K562 (cell line): ENCODE measurements around the gene FOXP3. TPM values are rescaled to one million over a fixed set of nuclear protein-coding genes. Genes with fewer than 3 reads are reported as not detected.

Experiments
- ATAC-seq: fragments of 200-7000 bp; cut with Tn5 transposase; 3 replicates; pipeline ENCODE4 v1.9.1; 2020; ENCODE audit warnings: moderate library complexity
- BruUV-seq: library from RNA; stranded (reverse); fragments of 400-500 nt; replicated peaks from 2 replicates; lab custom pipeline; 2021; lab: Mats Ljungman, UMichigan
- CTCF ChIA-PET: fragments of 300-600 bp; formaldehyde crosslinking; extraction: SDS; loops from one replicate; lab custom pipeline; 2021; ENCODE audit warnings: low intra/inter-chr PET ratio; lab: Yijun Ruan, JAX
- POLR2A ChIA-PET: fragments of 300-600, 350-650 bp; sonication (Branson Sonifier 250); formaldehyde crosslinking; extraction: SDS; loops from one replicate; lab custom pipeline; 2021; ENCODE audit warnings: antibody characterized with exemption, inconsistent platforms; lab: Yijun Ruan, JAX
- DNase-seq, 4 experiments: peaks; one replicate each; pipeline versions ENCODE4 v3.0.0 to v3.0.0-alpha.2; 2011 to 2018; ENCODE audit warnings: low spot score in 3 of 4, mixed read lengths in 3 of 4; ENCODE audit errors: extremely low read depth in 1 of 4
- FAIRE-seq: peaks from 2 replicates; lab custom pipeline; 2011; peaks lifted over from hg19 to GRCh38; lab: Jason Lieb, UNC
- H2AFZ ChIP-seq: 2 replicates; pipeline ENCODE4 v1.6.0; 2011; ENCODE audit warnings: low read depth, low read length, control low read depth, inconsistent platforms
- H3K27ac ChIP-seq: fragments of 200-600 bp; 3 replicates; pipeline ENCODE4 v1.8.0; 2011; ENCODE audit warnings: low read depth, mild to moderate bottlenecking, control low read depth, inconsistent platforms, low read length, moderate library complexity, mixed read lengths; ENCODE audit errors: extremely low read depth
- H3K27me3 ChIP-seq, 2 experiments: fragments of 300-600 bp in 1 of 2; 2 replicates in 1 of 2; 3 replicates in 1 of 2; pipeline versions ENCODE4 v1.6.0 to v1.8.0; 2011; ENCODE audit warnings: inconsistent platforms in 2 of 2, low read length in 2 of 2, mild to moderate bottlenecking in 1 of 2, mixed read lengths in 1 of 2, moderate library complexity in 1 of 2; ENCODE audit not compliant: control insufficient read depth in 2 of 2, insufficient read depth in 2 of 2
- H3K36me3 ChIP-seq: fragments of 300-600 bp; 3 replicates; pipeline ENCODE4 v1.8.0; 2011; ENCODE audit warnings: mild to moderate bottlenecking, low read length, inconsistent platforms; ENCODE audit not compliant: control insufficient read depth, insufficient read depth
- H3K4me1 ChIP-seq, 2 experiments: fragments of 200-600 bp in 1 of 2; replicated peaks in 1 of 2; 2 replicates in 1 of 2; 3 replicates in 1 of 2; pipeline versions ENCODE4 v1.5.1 to v1.8.0; 2011; ENCODE audit warnings: inconsistent platforms in 2 of 2, low read length in 2 of 2, mild to moderate bottlenecking in 1 of 2, mixed read lengths in 1 of 2, moderate library complexity in 1 of 2; ENCODE audit not compliant: control insufficient read depth in 2 of 2, insufficient read depth in 2 of 2
- H3K4me2 ChIP-seq: 2 replicates; pipeline ENCODE4 v1.6.1; 2011; ENCODE audit warnings: low read length, control low read depth, inconsistent platforms, mixed read lengths; ENCODE audit not compliant: insufficient read depth
- H3K4me3 ChIP-seq: fragments of 200-600 bp; sonication (generic), shearing (Covaris generic); 2 replicates; pipeline ENCODE4 v1.5.1; 2016; ENCODE audit warnings: control low read depth, inconsistent platforms
- H3K79me2 ChIP-seq: fragments of 200-600 bp; 3 replicates; pipeline ENCODE4 v1.8.0; 2011; ENCODE audit warnings: low read length, inconsistent platforms; ENCODE audit not compliant: control insufficient read depth, insufficient read depth
- H3K9ac ChIP-seq, 2 experiments: 2 replicates each; pipeline versions ENCODE4 v1.6.0 to v1.6.1; 2011; ENCODE audit warnings: low read depth in 2 of 2, low read length in 2 of 2, control low read depth in 1 of 2, inconsistent platforms in 1 of 2, mild to moderate bottlenecking in 1 of 2, mixed read lengths in 1 of 2; ENCODE audit not compliant: insufficient read depth in 1 of 2
- H3K9me1 ChIP-seq: one replicate; pipeline ENCODE4 v1.6.0; 2011; ENCODE audit warnings: inconsistent platforms, mild to moderate bottlenecking, low read length, moderate library complexity; ENCODE audit not compliant: control insufficient read depth, insufficient read depth
- H3K9me3 ChIP-seq: replicated peaks from 2 replicates; pipeline ENCODE4 v1.5.1; 2011; ENCODE audit warnings: low read depth, low read length, inconsistent platforms; ENCODE audit not compliant: control insufficient read depth, insufficient read depth
- H4K20me1 ChIP-seq: replicated peaks from 2 replicates; pipeline ENCODE4 v1.6.1; 2011; ENCODE audit warnings: low read length, inconsistent platforms, mixed read lengths; ENCODE audit not compliant: control insufficient read depth, insufficient read depth
- BDP1 ChIP-seq: IDR thresholded peaks from 3 replicates; pipeline ENCODE4 v1.6.1; 2011; ENCODE audit not compliant: insufficient read length, insufficient read depth
- DNMT1 ChIP-seq: fragments of 450-650 bp; IDR thresholded peaks from 2 replicates; pipeline ENCODE4 v1.6.1; 2016; ENCODE audit warnings: antibody characterized with exemption, mild to moderate bottlenecking
- FOXM1 ChIP-seq, 2 experiments: fragments of 450-650 bp in 1 of 2; sonication (generic) in 1 of 2; formaldehyde crosslinking in 1 of 2; IDR thresholded peaks; 2 replicates each; pipeline versions ENCODE4 v1.6.1 to v1.9.0; 2017 to 2022; ENCODE audit warnings: low read depth in 2 of 2, mild to moderate bottlenecking in 2 of 2, missing genetic modification reagents in 1 of 2, moderate library complexity in 1 of 2
- MCM3 ChIP-seq: fragments of 450-650 bp; IDR thresholded peaks from 2 replicates; pipeline ENCODE4 v1.6.1; 2016
- NCOA1 ChIP-seq: fragments of 450-650 bp; IDR thresholded peaks from 2 replicates; pipeline ENCODE4 v1.6.1; 2016; ENCODE audit warnings: low read depth
- NUFIP1 ChIP-seq: fragments of 450-650 bp; IDR thresholded peaks from 2 replicates; pipeline ENCODE4 v1.6.1; 2018; ENCODE audit not compliant: partially characterized antibody
- POLR2G ChIP-seq: fragments of 200-400 bp; formaldehyde crosslinking; IDR thresholded peaks from 2 replicates; pipeline ENCODE4 v1.6.1; 2017; ENCODE audit warnings: low read depth, mild to moderate bottlenecking, antibody characterized with exemption, low read length, moderate library complexity
- ZBED1 ChIP-seq: IDR thresholded peaks from 2 replicates; pipeline ENCODE4 v1.6.1; 2014
- WGBS: fragments of 100-300 bp; shearing (Covaris generic); methylation state at CpG from one replicate; pipeline ENCODE4 v1.1.6; 2016; ENCODE audit warnings: low coverage, mixed read lengths; ENCODE audit not compliant: insufficient coverage; ENCODE audit errors: missing lambda C conversion rate; 5-methylcytosine and 5-hydroxymethylcytosine counted together
- in situ Hi-C: fragments of 300-500 bp; cut with MboI; formaldehyde crosslinking; loops from 4 replicates; pipeline ENCODE4 v1.15.0; 2018; ENCODE audit warnings: inconsistent platforms, mixed read lengths
- intact Hi-C: fragments of 100-400 bp; cut with micrococcal nuclease; formaldehyde crosslinking; loops from 2 replicates; pipeline ENCODE4 v1.14.2; 2022
- polyA plus RNA-seq, 8 experiments: library from polyadenylated mRNA; depleted of rRNA in 4 of 8; stranded (reverse) in 5 of 8; unstranded in 3 of 8; fragments of >200 nt; fragmentation: Nextera tagmentation in 2 of 8; fragmentation: Illumina TruSeq in 1 of 8; extraction: Ambion mirVana in 2 of 8; extraction: Trizol in 1 of 8; gene quantifications; 2 replicates each; pipeline versions ENCODE4 v1.2.1 to v1.2.3, GENCODE V29; 2011 to 2014; ENCODE audit warnings: inconsistent platforms in 1 of 8, missing spikeins in 1 of 8
- total RNA-seq, 7 experiments: library from RNA; depleted of rRNA in 6 of 7; stranded (reverse); fragments of >200 nt in 6 of 7; fragmentation: Illumina TruSeq in 2 of 7; extraction: Trizol in 2 of 7; gene quantifications; 2 replicates each; pipeline versions ENCODE4 v1.2.1 to v1.2.3, GENCODE V29; 2011 to 2021; ENCODE audit warnings: low replicate concordance in 1 of 7
- TF ChIP-seq, protein P1 (sequence below): fragments of 250-450 bp; sonication (Bioruptor Pico); IDR thresholded peaks from 2 replicates; pipeline ENCODE4 v1.4.0; 2020; ENCODE audit warnings: mild to moderate bottlenecking

Gene FOXP3
- total and polyA plus RNA-seq, 9 of the 15 experiments (the other 6 are each of a cell fraction or from before 2014, with no cell fraction given) = 0.04 to 0.24 (median 0.07) TPM; not detected in 4

DNA sequence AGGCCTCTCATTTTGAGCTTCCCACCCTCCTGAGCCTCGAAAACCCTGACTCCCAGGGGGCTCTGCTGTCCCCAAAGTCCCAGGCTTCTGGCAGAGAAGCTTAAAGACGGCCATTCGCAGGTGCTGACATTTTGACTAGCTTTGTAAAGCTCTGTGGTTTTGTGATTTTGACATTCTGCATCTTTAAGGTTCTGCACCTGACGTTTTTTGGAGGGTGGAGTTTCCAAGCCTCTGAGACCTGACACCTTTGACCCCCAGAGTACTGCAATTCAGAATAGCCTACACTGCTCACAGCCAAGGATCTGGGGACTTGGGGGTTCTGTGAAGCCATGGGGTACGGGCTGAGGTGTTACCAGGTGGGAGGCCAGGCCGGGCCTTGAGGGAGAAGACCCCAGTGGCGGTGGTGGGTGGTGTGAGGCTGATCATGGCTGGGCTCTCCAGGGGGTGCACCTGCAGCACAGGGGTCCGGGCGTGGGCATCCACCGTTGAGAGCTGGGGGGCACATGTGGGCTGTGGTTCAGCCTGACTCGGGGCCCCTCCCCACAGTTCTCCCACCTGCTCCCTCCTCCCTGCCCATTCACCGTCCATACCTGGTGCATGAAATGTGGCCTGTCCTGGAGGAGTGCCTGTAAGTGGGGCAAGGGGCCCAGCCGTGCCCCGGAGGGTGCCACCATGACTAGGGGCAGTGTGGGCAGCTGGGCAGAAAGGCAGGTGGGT lies 7.3 kb downstream of the FOXP3 start:
- intact Hi-C loops (no loop called here), in situ Hi-C loops (no loop called here)
- Histone ChIP-seq H3K27me3 (no peaks in the 10 kb centered on the region), H3K9ac (no peak overlapping the region), H3K27ac (no peak overlapping the region), H2AFZ (no peak overlapping the region), H3K79me2 (no peaks in the 10 kb centered on the region), H3K9me3 (no peaks in the 10 kb centered on the region), H3K4me2 (no peak overlapping the region), H3K36me3 (no peaks in the 10 kb centered on the region), H3K9me1 (no peaks in the 10 kb centered on the region), H3K4me3 (no peak overlapping the region), H3K4me1 (peaks cover 0 to 14% of the 10 kb centered on the region in 2 experiments; a peak in 3 of 5 replicates), H4K20me1 (no peaks in the 10 kb centered on the region)
- WGBS = 51% methylated on average over 11 of the region's 14 CpGs
- ATAC-seq = 0 out of 3 replicates have a peak, but pooled peaks have one; percentile 14
- no peak for DNase-seq
- peak; percentile 48; the same call in 1 of the 2 replicates for TF ChIP-seq POLR2G
- TF ChIP-seq BDP1 = no peak
- no peak for TF ChIP-seq ZBED1
- TF ChIP-seq NUFIP1 = no peak
- TF ChIP-seq, protein P1, sequence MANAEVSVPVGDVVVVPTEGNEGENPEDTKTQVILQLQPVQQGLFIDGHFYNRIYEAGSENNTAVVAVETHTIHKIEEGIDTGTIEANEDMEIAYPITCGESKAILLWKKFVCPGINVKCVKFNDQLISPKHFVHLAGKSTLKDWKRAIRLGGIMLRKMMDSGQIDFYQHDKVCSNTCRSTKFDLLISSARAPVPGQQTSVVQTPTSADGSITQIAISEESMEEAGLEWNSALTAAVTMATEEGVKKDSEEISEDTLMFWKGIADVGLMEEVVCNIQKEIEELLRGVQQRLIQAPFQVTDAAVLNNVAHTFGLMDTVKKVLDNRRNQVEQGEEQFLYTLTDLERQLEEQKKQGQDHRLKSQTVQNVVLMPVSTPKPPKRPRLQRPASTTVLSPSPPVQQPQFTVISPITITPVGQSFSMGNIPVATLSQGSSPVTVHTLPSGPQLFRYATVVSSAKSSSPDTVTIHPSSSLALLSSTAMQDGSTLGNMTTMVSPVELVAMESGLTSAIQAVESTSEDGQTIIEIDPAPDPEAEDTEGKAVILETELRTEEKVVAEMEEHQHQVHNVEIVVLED = no peak
- TF ChIP-seq NCOA1 = no peak
- no peak for TF ChIP-seq MCM3
- TF ChIP-seq DNMT1 = no peak
- no peak for TF ChIP-seq FOXM1 (IDR thresholded peaks at IDR 0.05; ENCODE audit: low read depth)
- no peak for TF ChIP-seq FOXM1 (CRISPR knock-in tag; IDR thresholded peaks at IDR 0.05; ENCODE audit: low read depth)
- BruUV-seq = no TSS peak
- CTCF ChIA-PET = no interaction called here
- POLR2A ChIA-PET = interaction anchor here (0.6 to 1.5 kb wide), 4 partner anchors 8 to 630 kb away, joined by 3 to 5 read pairs (median 4); no protein-coding TSS in a partner anchor
- no peak for FAIRE-seq
